ENCODE measurements around the gene MRTFA. TPM values are rescaled to one million over a fixed set of nuclear protein-coding genes. Genes with fewer than 3 reads are reported as not detected.

MRTFA gene
- polyA plus RNA-seq, 4 donors: 11.9 to 20.0 (median 14.1) TPM

DNA sequence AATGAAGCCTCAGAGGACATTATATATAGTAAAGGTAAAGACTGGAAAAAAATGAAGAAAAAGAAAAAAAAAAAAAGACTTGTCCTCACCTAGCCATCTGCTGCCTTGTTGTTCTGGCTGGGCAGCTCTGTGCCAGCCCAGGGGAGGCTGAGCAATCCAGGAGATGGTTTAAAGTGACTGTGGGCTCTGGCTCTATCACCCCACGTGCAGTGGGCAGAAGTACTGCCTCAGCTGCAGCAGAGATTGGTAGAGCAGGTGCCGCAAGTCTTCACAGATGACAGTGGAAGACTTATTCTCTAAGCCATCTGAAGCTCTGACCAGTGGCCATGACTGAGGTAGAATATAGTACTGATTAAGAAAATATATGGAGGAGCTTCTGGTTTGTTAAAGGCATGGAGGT lies 203.9 kb downstream of the MRTFA start:
- peaks cover 0 to 7% (median 7%) of the 10 kb centered on the region in 3 donors for H3K4me1 ChIP-seq (ENCODE audit: control insufficient read depth in 3 of 3, insufficient read depth in 2 of 3, low read depth in 1 of 3, low read length in 2 of 3)
- no peaks in the 10 kb centered on the region for H3K27me3 ChIP-seq (ENCODE audit: control insufficient read depth in 3 of 3, insufficient read depth in 3 of 3, low read length in 3 of 3)
- no peaks in the 10 kb centered on the region for H3K9me3 ChIP-seq (ENCODE audit: control insufficient read depth in 2 of 2, insufficient read depth in 1 of 2, low read depth in 1 of 2, low read length in 1 of 2)
- FAIRE-seq (no peak), DNase-seq (no peak)
- H3K27ac ChIP-seq (ENCODE audit: low read depth in 1 of 3, low read length in 2 of 3): no peak overlapping the region
- WGBS, 3 donors: 83 to 96% (median 92%) methylated on average over 2 of the region's 2 CpGs
- H3K36me3 ChIP-seq (ENCODE audit: control insufficient read depth in 3 of 3, insufficient read depth in 2 of 3, low read depth in 1 of 3, low read length in 3 of 3): peaks cover 0 to 48% (median 11%) of the 10 kb centered on the region in 3 donors
- no peak overlapping the region for H3K4me3 ChIP-seq (ENCODE audit: low read depth in 1 of 3, low read length in 3 of 3)

GRCh38 chr22:40432157-40432556 lies 204.4 kb downstream of the MRTFA start:
- no peak overlapping the region for H3K27ac ChIP-seq (ENCODE audit: low read depth in 1 of 3, low read length in 2 of 3)
- 75 to 79% (median 78%) methylated on average over 5 of the region's 5 CpGs for WGBS, 3 donors
- FAIRE-seq: no peak
- H3K4me1 ChIP-seq (ENCODE audit: control insufficient read depth in 3 of 3, insufficient read depth in 2 of 3, low read depth in 1 of 3, low read length in 2 of 3): peaks cover 0 to 7% (median 6%) of the 10 kb centered on the region in 3 donors
- H3K27me3 ChIP-seq (ENCODE audit: control insufficient read depth in 3 of 3, insufficient read depth in 3 of 3, low read length in 3 of 3): no peaks in the 10 kb centered on the region
- peaks cover 0 to 51% (median 11%) of the 10 kb centered on the region in 3 donors for H3K36me3 ChIP-seq (ENCODE audit: control insufficient read depth in 3 of 3, insufficient read depth in 2 of 3, low read depth in 1 of 3, low read length in 3 of 3)
- H3K9me3 ChIP-seq (ENCODE audit: control insufficient read depth in 2 of 2, insufficient read depth in 1 of 2, low read depth in 1 of 2, low read length in 1 of 2): no peaks in the 10 kb centered on the region
- no peak for DNase-seq
- no peak overlapping the region for H3K4me3 ChIP-seq (ENCODE audit: low read depth in 1 of 3, low read length in 3 of 3)

DNA sequence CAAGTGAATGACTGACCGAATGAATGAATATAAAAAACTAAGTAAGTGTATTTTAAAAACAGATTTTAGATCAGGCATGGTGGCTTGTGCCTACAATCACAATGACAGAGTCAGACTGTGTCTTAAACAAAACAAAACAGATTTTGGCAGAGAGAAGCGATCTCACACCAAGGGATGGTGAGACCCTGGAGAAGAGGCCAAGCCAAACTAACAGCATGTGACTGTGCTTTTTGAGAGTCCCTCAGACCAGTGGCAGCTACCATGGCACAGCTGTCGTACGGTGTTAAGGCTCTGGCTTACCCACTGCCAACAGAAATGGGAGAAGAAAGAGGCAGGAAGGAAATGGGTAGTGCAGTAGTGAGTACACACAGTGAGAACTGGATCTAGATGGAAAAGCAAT lies 205.5 kb downstream of the MRTFA start:
- no peak for DNase-seq
- 86 to 97% (median 97%) methylated on average over 4 of the region's 4 CpGs for WGBS, 3 donors
- H3K9me3 ChIP-seq (ENCODE audit: control insufficient read depth in 2 of 2, insufficient read depth in 1 of 2, low read depth in 1 of 2, low read length in 1 of 2): no peaks in the 10 kb centered on the region
- H3K27ac ChIP-seq (ENCODE audit: low read depth in 1 of 3, low read length in 2 of 3): no peak overlapping the region
- H3K4me3 ChIP-seq (ENCODE audit: low read depth in 1 of 3, low read length in 3 of 3): no peak overlapping the region
- H3K27me3 ChIP-seq (ENCODE audit: control insufficient read depth in 3 of 3, insufficient read depth in 3 of 3, low read length in 3 of 3): no peaks in the 10 kb centered on the region
- H3K4me1 ChIP-seq (ENCODE audit: control insufficient read depth in 3 of 3, insufficient read depth in 2 of 3, low read depth in 1 of 3, low read length in 2 of 3): no peaks in the 10 kb centered on the region
- H3K36me3 ChIP-seq (ENCODE audit: control insufficient read depth in 3 of 3, insufficient read depth in 2 of 3, low read depth in 1 of 3, low read length in 3 of 3): peaks cover 3 to 62% (median 11%) of the 10 kb centered on the region in 3 donors
- FAIRE-seq: no peak

DNA sequence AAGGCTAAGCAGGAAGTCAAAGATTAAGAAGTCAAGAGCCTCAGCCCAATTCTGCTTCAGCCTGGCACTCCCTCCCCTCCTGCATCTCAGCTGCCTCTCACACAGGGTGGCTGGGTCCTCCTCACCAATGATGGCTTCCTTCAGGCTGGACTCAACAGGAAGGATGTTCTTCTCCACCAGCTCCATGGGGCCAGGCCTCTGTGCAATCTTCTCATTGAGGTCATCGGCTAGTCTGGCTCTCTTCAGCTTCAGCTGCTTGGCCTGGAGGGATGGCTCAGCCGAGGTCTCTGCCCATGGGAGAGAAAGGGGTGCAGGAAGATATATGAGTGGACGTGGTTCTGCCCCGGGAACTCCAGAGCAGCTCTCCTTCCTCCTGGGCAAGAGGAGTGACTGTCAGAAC lies 207.0 kb downstream of the MRTFA start:
- H3K4me1 ChIP-seq (ENCODE audit: control insufficient read depth in 3 of 3, insufficient read depth in 2 of 3, low read depth in 1 of 3, low read length in 2 of 3): no peaks in the 10 kb centered on the region
- DNase-seq (no peak), FAIRE-seq (no peak)
- peaks cover 8 to 68% (median 11%) of the 10 kb centered on the region in 3 donors for H3K36me3 ChIP-seq (ENCODE audit: control insufficient read depth in 3 of 3, insufficient read depth in 2 of 3, low read depth in 1 of 3, low read length in 3 of 3)
- no peaks in the 10 kb centered on the region for H3K27me3 ChIP-seq (ENCODE audit: control insufficient read depth in 3 of 3, insufficient read depth in 3 of 3, low read length in 3 of 3)
- no peaks in the 10 kb centered on the region for H3K9me3 ChIP-seq (ENCODE audit: control insufficient read depth in 2 of 2, insufficient read depth in 1 of 2, low read depth in 1 of 2, low read length in 1 of 2)
- no peak overlapping the region for H3K4me3 ChIP-seq (ENCODE audit: low read depth in 1 of 3, low read length in 3 of 3)
- 92 to 97% (median 97%) methylated on average over 4 of the region's 4 CpGs for WGBS, 3 donors
- H3K27ac ChIP-seq (ENCODE audit: low read depth in 1 of 3, low read length in 2 of 3): no peak overlapping the region

- H3K9me3 ChIP-seq (ENCODE audit: control insufficient read depth in 2 of 2, insufficient read depth in 1 of 2, low read depth in 1 of 2, low read length in 1 of 2): no peaks in the 10 kb centered on the region
These were observed 207.7 kb downstream of the MRTFA start for GRCh38 chr22:40428796-40429195.

DNA sequence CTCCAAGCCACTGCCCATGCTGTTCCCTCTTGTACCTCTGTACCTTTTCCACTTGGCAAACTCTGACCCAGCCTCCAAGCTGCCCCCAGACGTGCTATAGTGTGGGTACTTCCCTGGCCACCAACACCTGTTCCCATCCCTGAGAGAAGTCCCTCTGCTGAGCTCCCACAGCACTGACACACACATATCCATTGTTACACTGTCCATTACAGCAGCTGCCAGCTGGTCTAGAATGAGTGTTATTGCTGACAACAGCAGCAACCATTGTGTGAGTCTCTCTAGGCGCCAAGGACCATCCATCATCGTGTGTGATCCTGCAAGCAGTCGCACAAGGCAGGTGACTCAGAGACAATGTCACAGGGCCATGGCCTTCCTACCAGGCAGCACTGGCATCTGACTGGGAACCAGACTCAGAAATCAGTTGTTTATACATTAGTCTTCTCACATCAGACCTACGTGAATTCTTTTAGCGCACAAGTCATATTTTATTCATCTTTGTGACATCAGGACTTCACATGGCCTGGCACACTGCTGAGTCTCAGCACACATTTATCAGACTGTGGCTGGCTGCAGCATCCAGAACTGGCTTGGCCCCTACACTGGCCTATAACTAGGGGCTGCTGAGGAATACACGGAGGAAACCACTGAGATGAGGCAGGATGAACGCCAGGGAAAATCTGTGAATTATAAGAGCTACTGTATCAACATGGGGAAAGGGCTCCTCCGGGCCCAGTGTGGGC lies 209.8 kb downstream of the MRTFA start:
- no peak for DNase-seq
- H3K27ac ChIP-seq (ENCODE audit: low read depth in 1 of 3, low read length in 2 of 3): no peak overlapping the region
- no peak overlapping the region for H3K4me3 ChIP-seq (ENCODE audit: low read depth in 1 of 3, low read length in 3 of 3)
- no peaks in the 10 kb centered on the region for H3K9me3 ChIP-seq (ENCODE audit: control insufficient read depth in 2 of 2, insufficient read depth in 1 of 2, low read depth in 1 of 2, low read length in 1 of 2)
- H3K36me3 ChIP-seq (ENCODE audit: control insufficient read depth in 3 of 3, insufficient read depth in 2 of 3, low read depth in 1 of 3, low read length in 3 of 3): peaks cover 8 to 87% (median 13%) of the 10 kb centered on the region in 3 donors
- FAIRE-seq: no peak
- H3K4me1 ChIP-seq (ENCODE audit: control insufficient read depth in 3 of 3, insufficient read depth in 2 of 3, low read depth in 1 of 3, low read length in 2 of 3): no peaks in the 10 kb centered on the region
- no peaks in the 10 kb centered on the region for H3K27me3 ChIP-seq (ENCODE audit: control insufficient read depth in 3 of 3, insufficient read depth in 3 of 3, low read length in 3 of 3)
- 86 to 89% (median 88%) methylated on average over 9 of the region's 9 CpGs for WGBS, 3 donors

More at GRCh38 chr22:40428796-40429195, 207.7 kb downstream of the MRTFA start:
- no peaks in the 10 kb centered on the region for H3K4me1 ChIP-seq (ENCODE audit: control insufficient read depth in 3 of 3, insufficient read depth in 2 of 3, low read depth in 1 of 3, low read length in 2 of 3)
- no peak for FAIRE-seq
- H3K27me3 ChIP-seq (ENCODE audit: control insufficient read depth in 3 of 3, insufficient read depth in 3 of 3, low read length in 3 of 3): no peaks in the 10 kb centered on the region
- WGBS, 3 donors: 92 to 99% (median 96%) methylated on average over 4 of the region's 4 CpGs
- peaks cover 8 to 72% (median 11%) of the 10 kb centered on the region in 3 donors for H3K36me3 ChIP-seq (ENCODE audit: control insufficient read depth in 3 of 3, insufficient read depth in 2 of 3, low read depth in 1 of 3, low read length in 3 of 3)
- no peak overlapping the region for H3K27ac ChIP-seq (ENCODE audit: low read depth in 1 of 3, low read length in 2 of 3)
- H3K4me3 ChIP-seq (ENCODE audit: low read depth in 1 of 3, low read length in 3 of 3): no peak overlapping the region
- DNase-seq: no peak

DNA sequence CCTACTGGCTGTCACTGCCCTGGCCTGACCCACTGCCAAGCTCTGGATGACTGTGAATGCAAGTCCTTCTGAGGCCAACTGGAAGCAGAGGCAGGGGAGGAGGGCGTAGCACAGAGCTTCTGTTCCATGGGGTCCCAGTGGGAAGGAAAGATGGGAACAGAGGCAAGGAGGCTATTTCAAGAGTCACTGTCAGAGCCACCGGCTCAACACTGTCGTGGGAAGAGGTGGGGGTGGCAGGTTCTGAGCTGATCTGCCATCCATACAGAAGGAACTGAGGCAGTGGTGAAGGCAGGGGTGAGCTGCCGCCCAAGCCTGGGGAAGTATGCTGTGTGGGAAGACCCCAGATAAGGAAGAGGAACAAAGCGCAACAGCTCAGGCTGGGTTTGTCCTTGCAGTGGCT lies 211.4 kb downstream of the MRTFA start:
- peaks cover 11 to 93% (median 18%) of the 10 kb centered on the region in 3 donors for H3K36me3 ChIP-seq (ENCODE audit: control insufficient read depth in 3 of 3, insufficient read depth in 2 of 3, low read depth in 1 of 3, low read length in 3 of 3)
- no peak for FAIRE-seq

DNA sequence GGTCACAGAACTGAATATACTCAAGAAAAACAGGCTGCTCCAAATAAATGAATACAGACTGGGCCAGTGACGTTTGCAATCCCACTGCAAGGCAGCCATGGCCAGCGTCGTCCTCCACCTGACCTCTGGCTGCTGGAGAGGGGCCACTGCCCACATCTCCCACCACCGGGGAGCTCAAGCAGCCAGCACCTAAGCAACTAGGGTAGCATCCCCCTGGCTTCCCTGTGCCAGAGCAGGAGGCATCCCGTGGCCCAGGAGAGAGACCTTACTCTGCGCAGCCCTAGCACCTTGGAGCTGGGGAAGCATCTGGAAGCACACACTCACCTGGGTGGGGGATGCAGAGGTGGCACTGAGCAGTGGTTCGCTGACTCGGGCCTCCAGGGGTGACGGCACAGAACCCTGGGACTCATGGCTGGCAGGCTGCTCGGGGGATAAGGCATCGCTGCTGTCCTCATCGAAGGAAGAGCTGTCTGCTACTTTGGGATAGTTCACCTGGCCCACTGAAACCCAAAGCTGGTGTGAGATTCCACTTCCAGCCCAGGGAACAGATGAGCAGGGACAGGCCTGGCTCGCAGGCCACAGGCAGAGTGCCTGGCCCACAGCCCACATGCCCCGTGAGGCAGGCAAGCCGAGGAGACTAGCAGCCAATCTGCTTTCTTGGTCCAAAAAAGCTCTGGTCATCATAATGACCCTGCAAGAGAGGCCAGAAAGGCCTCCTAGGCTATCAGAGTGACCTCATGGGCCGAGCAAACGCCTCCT lies 212.5 kb downstream of the MRTFA start:
- Histone ChIP-seq H3K4me1 (ENCODE audit: control insufficient read depth in 3 of 3, insufficient read depth in 2 of 3, low read depth in 1 of 3, low read length in 2 of 3) (no peaks in the 10 kb centered on the region), H3K27me3 (ENCODE audit: control insufficient read depth in 3 of 3, insufficient read depth in 3 of 3, low read length in 3 of 3) (no peaks in the 10 kb centered on the region), H3K36me3 (ENCODE audit: control insufficient read depth in 3 of 3, insufficient read depth in 2 of 3, low read depth in 1 of 3, low read length in 3 of 3) (peaks cover 11 to 97% (median 18%) of the 10 kb centered on the region in 3 donors), H3K27ac (ENCODE audit: low read depth in 1 of 3, low read length in 2 of 3) (no peak overlapping the region), H3K4me3 (ENCODE audit: low read depth in 1 of 3, low read length in 3 of 3) (no peak overlapping the region), H3K9me3 (ENCODE audit: control insufficient read depth in 2 of 2, insufficient read depth in 1 of 2, low read depth in 1 of 2, low read length in 1 of 2) (no peaks in the 10 kb centered on the region)
- no peak for FAIRE-seq
- WGBS, 3 donors: 92 to 95% (median 92%) methylated on average over 17 of the region's 17 CpGs
- DNase-seq: no peak

More for the DNA sequence above, 211.4 kb downstream of the MRTFA start:
- H3K9me3 ChIP-seq (ENCODE audit: control insufficient read depth in 2 of 2, insufficient read depth in 1 of 2, low read depth in 1 of 2, low read length in 1 of 2): no peaks in the 10 kb centered on the region
- no peaks in the 10 kb centered on the region for H3K4me1 ChIP-seq (ENCODE audit: control insufficient read depth in 3 of 3, insufficient read depth in 2 of 3, low read depth in 1 of 3, low read length in 2 of 3)
- no peak for DNase-seq
- H3K4me3 ChIP-seq (ENCODE audit: low read depth in 1 of 3, low read length in 3 of 3): no peak overlapping the region
- H3K27ac ChIP-seq (ENCODE audit: low read depth in 1 of 3, low read length in 2 of 3): no peak overlapping the region
- WGBS, 3 donors: 90 to 97% (median 97%) methylated on average over 5 of the region's 5 CpGs
- no peaks in the 10 kb centered on the region for H3K27me3 ChIP-seq (ENCODE audit: control insufficient read depth in 3 of 3, insufficient read depth in 3 of 3, low read length in 3 of 3)

All from small intestine (tissue), 7 donors.